ENCODE measurements around the gene HSDL2.

Gene HSDL2

GRCh38 chr9:112380102-112380824 is at the start of gene HSDL2:
HSDL2 (plus strand) TSS chr9:112380108; CDS start chr9:112380164, 56 bp downstream.
- Histone ChIP-seq H3K4me3 (ENCODE audit: low read depth in 1 of 2, low read length in 2 of 2) (peak within 1 kb of the TSS; percentile 88 to 93), H3K9me3 (ENCODE audit: control insufficient read depth in 1 of 2, low read length in 2 of 2) (no peaks in the 10 kb centered on the region), H3K4me1 (ENCODE audit: control insufficient read depth in 1 of 2, insufficient read depth in 2 of 2, low read length in 2 of 2) (peaks cover 13 to 35% of the 10 kb centered on the region in 2 donors), H3K36me3 (ENCODE audit: control insufficient read depth in 1 of 2, insufficient read depth in 2 of 2, low read length in 2 of 2) (peaks cover 0 to 11% of the 10 kb centered on the region in 2 donors), H3K27ac (ENCODE audit: low read length) (peak within 1 kb of the TSS; percentile 80), H3K27me3 (ENCODE audit: low read depth, low read length) (no peaks in the 10 kb centered on the region)

- Histone ChIP-seq H3K27ac (ENCODE audit: low read length) (peak overlapping the region; percentile 91), H3K27me3 (ENCODE audit: low read depth, low read length) (no peaks in the 10 kb centered on the region), H3K4me1 (ENCODE audit: control insufficient read depth in 1 of 2, insufficient read depth in 2 of 2, low read length in 2 of 2) (peaks cover 0 to 6% of the 10 kb centered on the region in 2 donors), H3K9me3 (ENCODE audit: control insufficient read depth in 1 of 2, low read length in 2 of 2) (no peaks in the 10 kb centered on the region), H3K4me3 (ENCODE audit: low read depth in 1 of 2, low read length in 2 of 2) (peak overlapping the region; percentile 89 to 91), H3K36me3 (ENCODE audit: control insufficient read depth in 1 of 2, insufficient read depth in 2 of 2, low read length in 2 of 2) (no peaks in the 10 kb centered on the region)
These were observed 48.3 kb upstream of the HSDL2 start for GRCh38 chr9:112331674-112331952.

GRCh38 chr9:112332214-112332613 is 47.7 kb upstream of the HSDL2 start:
- H3K27ac ChIP-seq (ENCODE audit: low read length): peak overlapping the region; percentile 91
- no peaks in the 10 kb centered on the region for H3K27me3 ChIP-seq (ENCODE audit: low read depth, low read length)
- H3K4me1 ChIP-seq (ENCODE audit: control insufficient read depth in 1 of 2, insufficient read depth in 2 of 2, low read length in 2 of 2): peaks cover 0 to 6% of the 10 kb centered on the region in 2 donors
- H3K36me3 ChIP-seq (ENCODE audit: control insufficient read depth in 1 of 2, insufficient read depth in 2 of 2, low read length in 2 of 2): no peaks in the 10 kb centered on the region
- H3K4me3 ChIP-seq (ENCODE audit: low read depth in 1 of 2, low read length in 2 of 2): peak overlapping the region; percentile 89 to 91
- H3K9me3 ChIP-seq (ENCODE audit: control insufficient read depth in 1 of 2, low read length in 2 of 2): no peaks in the 10 kb centered on the region

- Histone ChIP-seq H3K36me3 (ENCODE audit: control insufficient read depth in 1 of 2, insufficient read depth in 2 of 2, low read length in 2 of 2) (no peaks in the 10 kb centered on the region), H3K27me3 (ENCODE audit: low read depth, low read length) (no peaks in the 10 kb centered on the region), H3K9me3 (ENCODE audit: control insufficient read depth in 1 of 2, low read length in 2 of 2) (no peaks in the 10 kb centered on the region), H3K4me1 (ENCODE audit: control insufficient read depth in 1 of 2, insufficient read depth in 2 of 2, low read length in 2 of 2) (peaks cover 0 to 6% of the 10 kb centered on the region in 2 donors), H3K4me3 (ENCODE audit: low read depth in 1 of 2, low read length in 2 of 2) (peak overlapping the region; percentile 89 to 91), H3K27ac (ENCODE audit: low read length) (peak overlapping the region; percentile 91)
These were observed 47.3 kb upstream of the HSDL2 start for GRCh38 chr9:112332674-112332976.

- peak within 1 kb of the TSS; percentile 89 to 91 for H3K4me3 ChIP-seq (ENCODE audit: low read depth in 1 of 2, low read length in 2 of 2)
- no peaks in the 10 kb centered on the region for H3K27me3 ChIP-seq (ENCODE audit: low read depth, low read length)
- H3K9me3 ChIP-seq (ENCODE audit: control insufficient read depth in 1 of 2, low read length in 2 of 2): no peaks in the 10 kb centered on the region
- H3K36me3 ChIP-seq (ENCODE audit: control insufficient read depth in 1 of 2, insufficient read depth in 2 of 2, low read length in 2 of 2): no peaks in the 10 kb centered on the region
- H3K4me1 ChIP-seq (ENCODE audit: control insufficient read depth in 1 of 2, insufficient read depth in 2 of 2, low read length in 2 of 2): peaks cover 0 to 6% of the 10 kb centered on the region in 2 donors
- H3K27ac ChIP-seq (ENCODE audit: low read length): peak within 1 kb of the TSS; percentile 95
These were observed 46.8 kb upstream of the HSDL2 start, which contains the start of gene PTBP3 for GRCh38 chr9:112332977-112333638. PTBP3 (minus strand) TSS chr9:112333619; CDS start chr9:112297865, 35,754 bp downstream.

- Histone ChIP-seq H3K27ac (ENCODE audit: low read length) (peak overlapping the region; percentile 95), H3K27me3 (ENCODE audit: low read depth, low read length) (no peaks in the 10 kb centered on the region), H3K36me3 (ENCODE audit: control insufficient read depth in 1 of 2, insufficient read depth in 2 of 2, low read length in 2 of 2) (no peaks in the 10 kb centered on the region), H3K4me1 (ENCODE audit: control insufficient read depth in 1 of 2, insufficient read depth in 2 of 2, low read length in 2 of 2) (peaks cover 0 to 6% of the 10 kb centered on the region in 2 donors), H3K9me3 (ENCODE audit: control insufficient read depth in 1 of 2, low read length in 2 of 2) (no peaks in the 10 kb centered on the region), H3K4me3 (ENCODE audit: low read depth in 1 of 2, low read length in 2 of 2) (peak overlapping the region; percentile 70 to 89)
These were observed 46.1 kb upstream of the HSDL2 start for GRCh38 chr9:112333639-112334431.

- peak overlapping the region; percentile 95 for H3K27ac ChIP-seq (ENCODE audit: low read length)
- peaks cover 0 to 6% of the 10 kb centered on the region in 2 donors for H3K4me1 ChIP-seq (ENCODE audit: control insufficient read depth in 1 of 2, insufficient read depth in 2 of 2, low read length in 2 of 2)
- peak overlapping the region; percentile 66 to 70 for H3K4me3 ChIP-seq (ENCODE audit: low read depth in 1 of 2, low read length in 2 of 2)
- no peaks in the 10 kb centered on the region for H3K27me3 ChIP-seq (ENCODE audit: low read depth, low read length)
- no peaks in the 10 kb centered on the region for H3K9me3 ChIP-seq (ENCODE audit: control insufficient read depth in 1 of 2, low read length in 2 of 2)
- H3K36me3 ChIP-seq (ENCODE audit: control insufficient read depth in 1 of 2, insufficient read depth in 2 of 2, low read length in 2 of 2): no peaks in the 10 kb centered on the region
These were observed 45.5 kb upstream of the HSDL2 start for GRCh38 chr9:112334432-112334841.

GRCh38 chr9:112337547-112337946 is 42.4 kb upstream of the HSDL2 start:
- Histone ChIP-seq H3K27me3 (ENCODE audit: low read depth, low read length) (no peaks in the 10 kb centered on the region), H3K36me3 (ENCODE audit: control insufficient read depth in 1 of 2, insufficient read depth in 2 of 2, low read length in 2 of 2) (no peaks in the 10 kb centered on the region), H3K4me1 (ENCODE audit: control insufficient read depth in 1 of 2, insufficient read depth in 2 of 2, low read length in 2 of 2) (no peaks in the 10 kb centered on the region), H3K27ac (ENCODE audit: low read length) (no peak overlapping the region), H3K9me3 (ENCODE audit: control insufficient read depth in 1 of 2, low read length in 2 of 2) (no peaks in the 10 kb centered on the region), H3K4me3 (ENCODE audit: low read depth in 1 of 2, low read length in 2 of 2) (no peak overlapping the region)

GRCh38 chr9:112338561-112338960 is 41.3 kb upstream of the HSDL2 start:
- H3K4me3 ChIP-seq (ENCODE audit: low read depth in 1 of 2, low read length in 2 of 2): no peak overlapping the region
- no peaks in the 10 kb centered on the region for H3K9me3 ChIP-seq (ENCODE audit: control insufficient read depth in 1 of 2, low read length in 2 of 2)
- H3K27me3 ChIP-seq (ENCODE audit: low read depth, low read length): no peaks in the 10 kb centered on the region
- no peaks in the 10 kb centered on the region for H3K36me3 ChIP-seq (ENCODE audit: control insufficient read depth in 1 of 2, insufficient read depth in 2 of 2, low read length in 2 of 2)
- H3K27ac ChIP-seq (ENCODE audit: low read length): no peak overlapping the region
- H3K4me1 ChIP-seq (ENCODE audit: control insufficient read depth in 1 of 2, insufficient read depth in 2 of 2, low read length in 2 of 2): no peaks in the 10 kb centered on the region

GRCh38 chr9:112339886-112340285 is 40.0 kb upstream of the HSDL2 start:
- H3K4me1 ChIP-seq (ENCODE audit: control insufficient read depth in 1 of 2, insufficient read depth in 2 of 2, low read length in 2 of 2): no peaks in the 10 kb centered on the region
- no peaks in the 10 kb centered on the region for H3K36me3 ChIP-seq (ENCODE audit: control insufficient read depth in 1 of 2, insufficient read depth in 2 of 2, low read length in 2 of 2)
- H3K9me3 ChIP-seq (ENCODE audit: control insufficient read depth in 1 of 2, low read length in 2 of 2): no peaks in the 10 kb centered on the region
- no peaks in the 10 kb centered on the region for H3K27me3 ChIP-seq (ENCODE audit: low read depth, low read length)
- H3K27ac ChIP-seq (ENCODE audit: low read length): no peak overlapping the region
- no peak overlapping the region for H3K4me3 ChIP-seq (ENCODE audit: low read depth in 1 of 2, low read length in 2 of 2)

GRCh38 chr9:112341730-112342129 is 38.2 kb upstream of the HSDL2 start:
- Histone ChIP-seq H3K4me1 (ENCODE audit: control insufficient read depth in 1 of 2, insufficient read depth in 2 of 2, low read length in 2 of 2) (no peaks in the 10 kb centered on the region), H3K27me3 (ENCODE audit: low read depth, low read length) (no peaks in the 10 kb centered on the region), H3K27ac (ENCODE audit: low read length) (no peak overlapping the region), H3K4me3 (ENCODE audit: low read depth in 1 of 2, low read length in 2 of 2) (no peak overlapping the region), H3K9me3 (ENCODE audit: control insufficient read depth in 1 of 2, low read length in 2 of 2) (no peaks in the 10 kb centered on the region), H3K36me3 (ENCODE audit: control insufficient read depth in 1 of 2, insufficient read depth in 2 of 2, low read length in 2 of 2) (no peaks in the 10 kb centered on the region)

Data from muscle layer of duodenum (tissue), 2 donors.